Liver (tissue), 3 donors: ENCODE measurements around the gene UIMC1.

ENCODE experiments used
- CTCF ChIP-seq: fragments of 150-350 bp; IDR thresholded peaks from 2 replicates; pipeline ENCODE4 v1.5.1; 2017; ENCODE audit warnings: improper control_type of control experiment, low read depth, low read length; ENCODE audit not compliant: missing input control
- FOXA1 ChIP-seq: IDR thresholded peaks from 2 replicates; pipeline ENCODE4 v1.6.1; 2016; ENCODE audit warnings: antibody characterized with exemption
- GABPA ChIP-seq, 2 donors: IDR thresholded peaks in 1 of 2; conservative IDR thresholded peaks in 1 of 2; 2 replicates each; pipeline ENCODE4 v1.6.1; 2016; ENCODE audit warnings: antibody characterized with exemption in 2 of 2, mild to moderate bottlenecking in 1 of 2, moderate library complexity in 1 of 2
- JUND ChIP-seq, 2 donors: IDR thresholded peaks; 2 replicates each; pipeline ENCODE4 v1.6.1; 2016; ENCODE audit warnings: antibody characterized with exemption in 2 of 2
- MAX ChIP-seq: IDR thresholded peaks from 2 replicates; pipeline ENCODE4 v1.6.1; 2016; ENCODE audit warnings: antibody characterized with exemption
- NR2F2 ChIP-seq: IDR thresholded peaks from 2 replicates; pipeline ENCODE4 v1.6.1; 2016; ENCODE audit warnings: antibody characterized with exemption
- RAD21 ChIP-seq, 2 donors: IDR thresholded peaks; 2 replicates each; pipeline ENCODE4 v1.6.1; 2016; ENCODE audit warnings: antibody characterized with exemption in 2 of 2, mild to moderate bottlenecking in 2 of 2
- REST ChIP-seq: IDR thresholded peaks from 2 replicates; pipeline ENCODE4 v1.6.1; 2016; ENCODE audit warnings: antibody characterized with exemption, mild to moderate bottlenecking
- RXRA ChIP-seq, 2 donors: IDR thresholded peaks; 2 replicates each; pipeline ENCODE4 v1.6.1; 2017 to 2018; ENCODE audit warnings: antibody characterized with exemption in 2 of 2, mild to moderate bottlenecking in 1 of 2
- SP1 ChIP-seq: IDR thresholded peaks from 2 replicates; pipeline ENCODE4 v1.6.1; 2018; ENCODE audit warnings: antibody characterized with exemption, mild to moderate bottlenecking
- TAF1 ChIP-seq: conservative IDR thresholded peaks from 2 replicates; pipeline ENCODE4 v1.6.1; 2016; ENCODE audit warnings: antibody characterized with exemption, mild to moderate bottlenecking
- YY1 ChIP-seq: IDR thresholded peaks from 2 replicates; pipeline ENCODE4 v1.6.1; 2016; ENCODE audit warnings: antibody characterized with exemption, mild to moderate bottlenecking
- donor health status: healthy.
- donor health status: healthy.

DNA sequence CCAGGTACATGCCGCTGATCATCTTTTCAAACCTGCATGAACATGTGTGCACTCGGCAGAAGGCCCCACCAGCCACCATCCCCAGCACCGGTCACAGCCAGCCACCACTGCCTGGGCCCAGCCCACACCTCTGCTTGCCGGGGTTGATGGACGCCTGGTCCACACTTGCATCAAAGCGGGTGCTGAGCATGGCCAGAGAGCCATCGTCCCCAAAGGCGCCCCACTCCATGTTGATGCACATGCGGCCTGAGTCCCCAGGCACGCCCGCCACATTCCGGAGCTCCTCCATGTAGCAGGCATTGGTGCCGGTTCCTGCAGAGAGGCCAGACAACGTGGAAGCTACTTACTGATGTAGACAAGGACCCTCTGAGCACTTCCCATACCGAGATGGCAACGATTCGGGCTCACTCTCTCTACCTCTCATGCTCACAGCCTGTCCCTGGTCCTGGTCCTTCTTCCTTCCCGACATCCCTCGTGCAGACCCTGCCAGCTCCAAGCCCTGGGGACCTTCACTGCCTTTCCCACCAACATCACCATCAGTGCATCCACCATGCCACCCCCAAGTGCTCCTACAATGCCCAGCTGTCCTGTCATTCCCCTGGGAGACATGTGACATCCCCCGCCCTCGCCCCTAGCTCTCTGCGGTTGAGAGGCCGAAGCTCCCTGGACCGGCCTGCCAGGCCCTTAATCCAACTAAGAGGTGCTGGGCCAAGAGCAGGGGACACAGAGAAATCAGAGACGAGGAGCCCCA, 124.6 kb downstream of the UIMC1 start:
- TF ChIP-seq CTCF (no peak), SP1 (no peak), REST (no peak), RAD21 (IDR thresholded peaks at IDR 0.05) (no peak), JUND (IDR thresholded peaks at IDR 0.05) (no peak), YY1 (no peak), TAF1 (no peak), MAX (no peak), GABPA (IDR thresholded peaks at IDR 0.05 in 1 of 2, conservative IDR thresholded peaks at IDR 0.05 in 1 of 2) (no peak), RXRA (IDR thresholded peaks at IDR 0.05) (no peak), NR2F2 (no peak), FOXA1 (no peak)
